ENCODE measurements around the gene B3GALNT1.
A peak's percentile ranks its signal among the peaks of the same experiment; 100 is the strongest.
"Not testable (repeated sequence)": the region's sequence is repeated elsewhere in the genome, so short reads cannot be mapped to it uniquely, and the experiment has no call there.

Gene B3GALNT1

GRCh38 chr3:161067335-161067734, 37.8 kb downstream of the B3GALNT1 start:
- Mint-ChIP-seq H3K36me3 (peaks cover 6% of the 10 kb centered on the region in 2 donors), H3K4me1 (peaks cover 39 to 63% of the 10 kb centered on the region in 2 donors), H3K4me3 (peak overlapping the region; percentile 23 to 44)

GRCh38 chr3:161066930-161067329, 38.2 kb downstream of the B3GALNT1 start:
- Mint-ChIP-seq H3K9me3 (no peaks in the 10 kb centered on the region), H3K36me3 (peaks cover 6% of the 10 kb centered on the region in 2 donors), H3K27ac (peak overlapping the region; percentile 49), H3K4me1 (peaks cover 39 to 63% of the 10 kb centered on the region in 2 donors), H3K4me3 (peak overlapping the region; percentile 23 to 44), H3K27me3 (no peaks in the 10 kb centered on the region)
- peak; percentile 26 to 37 for ATAC-seq (replicated peaks)
- no peak for DNase-seq

More at GRCh38 chr3:161067335-161067734, 37.8 kb downstream of the B3GALNT1 start:
- H3K27ac Mint-ChIP-seq: peak overlapping the region; percentile 49
- peak in 1 of 2 donors; percentile 18 for ATAC-seq (replicated peaks)
- no peaks in the 10 kb centered on the region for H3K9me3 Mint-ChIP-seq
- no peaks in the 10 kb centered on the region for H3K27me3 Mint-ChIP-seq
- DNase-seq: no peak

GRCh38 chr3:161064413-161064812, 40.7 kb downstream of the B3GALNT1 start:
- ATAC-seq (replicated peaks) (no peak), DNase-seq (no peak)
- Mint-ChIP-seq H3K4me3 (no peak overlapping the region), H3K4me1 (peaks cover 33 to 46% of the 10 kb centered on the region in 2 donors), H3K27ac (no peak overlapping the region), H3K27me3 (no peaks in the 10 kb centered on the region), H3K9me3 (no peaks in the 10 kb centered on the region), H3K36me3 (peaks cover 6% of the 10 kb centered on the region in 2 donors)

GRCh38 chr3:161054860-161055604, 50.1 kb downstream of the B3GALNT1 start:
- H3K9me3 Mint-ChIP-seq: peaks cover 0 to 2% of the 10 kb centered on the region in 2 donors
- peaks cover 21 to 39% of the 10 kb centered on the region in 2 donors for H3K4me1 Mint-ChIP-seq
- no peaks in the 10 kb centered on the region for H3K36me3 Mint-ChIP-seq
- no peak for ATAC-seq (replicated peaks)
- no peak overlapping the region for H3K27ac Mint-ChIP-seq
- no peak for DNase-seq
- no peaks in the 10 kb centered on the region for H3K27me3 Mint-ChIP-seq
- no peak overlapping the region for H3K4me3 Mint-ChIP-seq

GRCh38 chr3:161051856-161052255, 53.3 kb downstream of the B3GALNT1 start:
- Mint-ChIP-seq H3K36me3 (no peaks in the 10 kb centered on the region), H3K9me3 (peaks cover 0 to 5% of the 10 kb centered on the region in 2 donors), H3K27ac (no peak overlapping the region), H3K4me1 (peaks cover 24 to 49% of the 10 kb centered on the region in 2 donors), H3K27me3 (no peaks in the 10 kb centered on the region), H3K4me3 (no peak overlapping the region)
- DNase-seq: no peak
- ATAC-seq (replicated peaks): peak; percentile 63 to 71

- no peak overlapping the region for H3K4me3 Mint-ChIP-seq
- no peaks in the 10 kb centered on the region for H3K36me3 Mint-ChIP-seq
- peak overlapping the region; percentile 1 for H3K27ac Mint-ChIP-seq
- no peaks in the 10 kb centered on the region for H3K27me3 Mint-ChIP-seq
- peaks cover 25 to 52% of the 10 kb centered on the region in 2 donors for H3K4me1 Mint-ChIP-seq
- ATAC-seq (replicated peaks) (peak; percentile 66 to 82), DNase-seq (no peak)
- H3K9me3 Mint-ChIP-seq: peaks cover 0 to 5% of the 10 kb centered on the region in 2 donors
Measured at GRCh38 chr3:161050935-161051334, 54.2 kb downstream of the B3GALNT1 start.

GRCh38 chr3:161049683-161050248, 55.4 kb downstream of the B3GALNT1 start:
- Mint-ChIP-seq H3K4me1 (peaks cover 25 to 52% of the 10 kb centered on the region in 2 donors), H3K27me3 (no peaks in the 10 kb centered on the region), H3K4me3 (no peak overlapping the region), H3K27ac (no peak overlapping the region), H3K9me3 (peaks cover 0 to 7% of the 10 kb centered on the region in 2 donors), H3K36me3 (peaks cover 0 to 3% of the 10 kb centered on the region in 2 donors)
- ATAC-seq (replicated peaks): peak; percentile 39 to 55
- no peak for DNase-seq

- Mint-ChIP-seq H3K4me1 (peaks cover 5 to 13% of the 10 kb centered on the region in 2 donors), H3K9me3 (peaks cover 0 to 8% of the 10 kb centered on the region in 2 donors), H3K27me3 (no peaks in the 10 kb centered on the region), H3K4me3 (no peak overlapping the region), H3K27ac (peak overlapping the region; percentile 25), H3K36me3 (peaks cover 4 to 8% of the 10 kb centered on the region in 2 donors)
- ATAC-seq (replicated peaks) (peak in 1 of 2 donors; percentile 48), DNase-seq (no peak)
Measured at GRCh38 chr3:161043336-161044035, 61.7 kb downstream of the B3GALNT1 start.

GRCh38 chr3:161042023-161042501, 63.1 kb downstream of the B3GALNT1 start:
- DNase-seq: no peak
- no peaks in the 10 kb centered on the region for H3K27me3 Mint-ChIP-seq
- peaks cover 0 to 6% of the 10 kb centered on the region in 2 donors for H3K9me3 Mint-ChIP-seq
- H3K36me3 Mint-ChIP-seq: peaks cover 4 to 8% of the 10 kb centered on the region in 2 donors
- peaks cover 5 to 11% of the 10 kb centered on the region in 2 donors for H3K4me1 Mint-ChIP-seq
- no peak overlapping the region for H3K27ac Mint-ChIP-seq
- no peak overlapping the region for H3K4me3 Mint-ChIP-seq
- peak; percentile 59 to 63 for ATAC-seq (replicated peaks)

GRCh38 chr3:161038725-161039124, 66.4 kb downstream of the B3GALNT1 start:
- Mint-ChIP-seq H3K36me3 (peaks cover 0 to 5% of the 10 kb centered on the region in 2 donors), H3K27me3 (no peaks in the 10 kb centered on the region), H3K4me3 (no peak overlapping the region), H3K4me1 (peaks cover 24 to 31% of the 10 kb centered on the region in 2 donors), H3K9me3 (peaks cover 0 to 3% of the 10 kb centered on the region in 2 donors), H3K27ac (no peak overlapping the region)
- ATAC-seq (replicated peaks): no peak
- no peak for DNase-seq

- H3K9me3 Mint-ChIP-seq: peaks cover 0 to 2% of the 10 kb centered on the region in 2 donors
- H3K27me3 Mint-ChIP-seq: no peaks in the 10 kb centered on the region
- H3K4me1 Mint-ChIP-seq: peaks cover 20 to 25% of the 10 kb centered on the region in 2 donors
- H3K27ac Mint-ChIP-seq: peak overlapping the region; percentile 80
- peaks cover 6 to 13% of the 10 kb centered on the region in 2 donors for H3K36me3 Mint-ChIP-seq
- no peak for DNase-seq
- peak overlapping the region; percentile 48 to 70 for H3K4me3 Mint-ChIP-seq
- peak; percentile 91 to 92 for ATAC-seq (replicated peaks)
Measured at GRCh38 chr3:161035711-161036110, 69.4 kb downstream of the B3GALNT1 start.

- DNase-seq: peak; percentile 17
- not testable (repeated sequence) for H3K9me3 Mint-ChIP-seq, H3K27me3 Mint-ChIP-seq
- peak; percentile 89 to 90 for ATAC-seq (replicated peaks)
- H3K36me3 Mint-ChIP-seq: peaks cover 6 to 13% of the 10 kb centered on the region in 2 donors
- H3K4me3 Mint-ChIP-seq: peak overlapping the region; percentile 52 to 70
- H3K4me1 Mint-ChIP-seq: peaks cover 20 to 25% of the 10 kb centered on the region in 2 donors
- H3K27ac Mint-ChIP-seq: peak overlapping the region; percentile 92
Measured at GRCh38 chr3:161034913-161035550, 70.1 kb downstream of the B3GALNT1 start.

All from stimulated activated naive B cell treated with anti-CD40 and anti-IgM and Interleukin-4, amounts not matched to agents 10 μg/mL and 1 μg/mL and 100 μg/mL, for 72 hours (primary cell).